CD4-positive, alpha-beta T cell treated with Interleukin-10 for 1 hour (primary cell): ENCODE results near the gene UBE3C.
A peak's percentile ranks its signal among the peaks of the same experiment; 100 is the strongest.
"Not testable (repeated sequence)": the region's sequence is repeated elsewhere in the genome, so short reads cannot be mapped to it uniquely, and the experiment has no call there.

Experiments
- DNase-seq: peaks from one replicate; pipeline ENCODE4 v3.0.0-alpha.2; 2020

The UBE3C gene

GRCh38 chr7:157241631-157242030, 102.9 kb downstream of the UBE3C start:
- DNase-seq = no peak

GRCh38 chr7:157244516-157245294, 106.0 kb downstream of the UBE3C start:
- no peak for DNase-seq

- no peak for DNase-seq
These were observed 107.3 kb downstream of the UBE3C start for GRCh38 chr7:157246052-157246451.

- no peak for DNase-seq
These were observed 109.9 kb downstream of the UBE3C start for GRCh38 chr7:157248659-157249058.

- peak; percentile 72 for DNase-seq
These were observed 112.0 kb downstream of the UBE3C start for GRCh38 chr7:157250605-157251228.

DNA sequence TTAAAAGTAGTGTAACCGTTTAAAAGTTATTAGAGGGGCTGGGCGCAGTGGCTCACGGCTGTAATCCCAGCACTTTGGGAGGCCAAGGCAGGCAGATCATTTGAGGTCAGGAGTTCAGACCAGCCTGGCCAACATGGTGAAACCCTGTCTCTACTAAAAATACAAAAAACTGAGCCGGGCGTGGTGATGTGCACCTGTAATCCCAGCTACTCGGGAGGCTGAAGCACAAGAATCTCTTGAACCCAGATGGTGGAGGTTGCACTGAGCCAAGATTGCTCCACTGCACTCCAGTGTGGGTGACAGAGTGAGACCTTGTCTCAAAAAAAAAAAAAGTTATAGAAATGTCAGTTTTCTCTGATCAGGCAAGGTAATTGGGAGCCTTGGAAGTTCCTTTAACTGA, 113.1 kb downstream of the UBE3C start:
- DNase-seq = not testable (repeated sequence)

- no peak for DNase-seq
These were observed 115.1 kb downstream of the UBE3C start for GRCh38 chr7:157253850-157254249.

- DNase-seq = not testable (repeated sequence)
These were observed 116.1 kb downstream of the UBE3C start for GRCh38 chr7:157254781-157255180.

GRCh38 chr7:157255201-157255606, 116.5 kb downstream of the UBE3C start:
- DNase-seq = no peak

GRCh38 chr7:157263156-157263555, 124.4 kb downstream of the UBE3C start:
- DNase-seq = no peak

DNA sequence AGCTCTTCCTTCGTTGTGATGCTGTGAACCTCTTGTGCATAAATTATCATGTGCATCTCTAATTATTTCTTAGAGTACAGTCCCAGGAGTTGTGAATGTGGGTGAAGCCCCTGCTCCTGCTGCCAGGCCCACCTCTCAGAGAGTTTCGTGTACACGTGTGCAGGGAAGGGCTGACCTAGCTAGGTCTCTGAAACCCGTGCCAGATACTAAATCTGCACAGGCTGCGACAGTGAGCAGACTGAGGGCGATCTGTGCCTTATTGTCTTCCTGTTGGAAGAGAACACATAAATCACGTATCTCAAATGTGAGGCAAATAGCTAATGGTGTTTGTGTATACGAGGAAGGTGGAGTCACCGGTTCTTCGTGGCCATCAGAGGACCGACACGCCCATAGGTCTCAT, 126.3 kb downstream of the UBE3C start:
- no peak for DNase-seq

DNA sequence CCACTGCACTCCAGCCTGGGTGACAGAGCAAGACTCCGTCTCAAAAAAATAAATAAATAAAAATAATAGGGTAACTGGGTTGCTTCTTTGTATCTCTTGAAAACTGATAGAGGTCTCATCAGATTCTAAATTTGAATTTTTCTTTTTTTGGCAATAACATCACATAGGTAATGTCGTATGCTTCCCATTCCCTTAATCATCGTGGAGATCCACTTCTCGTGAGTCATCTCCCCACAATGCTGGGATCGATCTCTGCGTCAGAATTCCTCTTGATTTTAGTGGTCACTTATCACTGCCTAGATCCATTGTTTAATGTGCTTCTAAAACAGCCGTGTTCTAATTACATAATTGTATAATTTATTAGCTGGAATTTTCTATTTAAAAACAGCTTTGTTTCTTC, 127.5 kb downstream of the UBE3C start:
- DNase-seq = no peak

DNA sequence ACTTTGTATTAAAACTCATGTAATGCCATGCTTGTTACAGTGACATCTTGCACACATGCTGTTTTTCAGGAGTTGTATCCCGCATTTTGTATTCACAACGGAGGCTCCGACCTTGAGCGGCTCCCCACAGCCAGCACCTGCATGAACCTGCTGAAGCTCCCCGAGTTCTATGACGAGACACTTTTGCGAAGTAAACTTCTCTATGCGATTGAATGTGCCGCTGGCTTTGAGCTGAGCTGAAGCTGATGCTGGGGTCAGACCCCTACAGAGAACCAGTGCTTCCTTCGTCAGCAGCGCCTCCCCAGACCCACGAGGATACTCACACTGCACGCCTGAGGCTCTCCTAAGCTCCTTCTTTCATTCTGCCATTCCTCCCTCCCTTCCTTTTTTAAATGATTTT, 128.8 kb downstream of the UBE3C start:
- no peak for DNase-seq

GRCh38 chr7:157267956-157268355, 129.2 kb downstream of the UBE3C start:
- no peak for DNase-seq

- DNase-seq = no peak
These were observed 129.8 kb downstream of the UBE3C start for GRCh38 chr7:157268540-157268939.

DNA sequence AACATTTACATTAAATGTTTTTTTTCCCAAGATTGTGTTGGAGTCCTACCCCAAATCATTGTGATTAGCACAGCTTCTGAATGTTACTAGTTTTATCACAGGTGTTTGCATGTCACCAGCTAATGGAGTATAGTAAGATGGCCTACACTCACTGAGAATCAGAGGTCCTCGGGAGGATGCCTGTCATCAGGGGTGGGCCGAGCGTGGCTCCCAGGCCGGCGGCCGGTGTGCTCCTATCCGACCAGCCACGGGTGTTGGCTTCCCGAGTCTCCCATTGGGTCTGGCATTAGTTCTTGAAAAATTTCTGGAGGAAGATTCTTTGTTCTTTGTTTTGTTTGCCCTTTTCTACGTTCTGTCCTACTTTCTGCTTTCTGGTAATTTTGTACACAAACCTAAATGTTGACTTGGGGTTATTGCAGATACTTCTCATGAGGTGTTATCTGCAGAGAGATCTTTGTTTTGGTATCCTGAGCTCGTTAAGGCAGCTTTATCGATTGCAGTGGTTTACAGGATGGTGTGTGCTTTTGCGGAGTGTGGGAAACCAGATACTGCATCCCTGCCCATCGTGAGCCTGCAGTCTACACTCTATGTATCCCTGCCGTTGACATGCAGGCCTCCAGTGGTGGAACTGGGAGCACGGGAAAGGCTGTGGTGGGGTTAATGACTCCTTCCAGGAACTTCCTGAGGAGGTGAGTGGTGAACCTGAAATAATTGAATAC, 130.8 kb downstream of the UBE3C start:
- DNase-seq = no peak

GRCh38 chr7:157270060-157270444, 131.3 kb downstream of the UBE3C start:
- DNase-seq = no peak

DNA sequence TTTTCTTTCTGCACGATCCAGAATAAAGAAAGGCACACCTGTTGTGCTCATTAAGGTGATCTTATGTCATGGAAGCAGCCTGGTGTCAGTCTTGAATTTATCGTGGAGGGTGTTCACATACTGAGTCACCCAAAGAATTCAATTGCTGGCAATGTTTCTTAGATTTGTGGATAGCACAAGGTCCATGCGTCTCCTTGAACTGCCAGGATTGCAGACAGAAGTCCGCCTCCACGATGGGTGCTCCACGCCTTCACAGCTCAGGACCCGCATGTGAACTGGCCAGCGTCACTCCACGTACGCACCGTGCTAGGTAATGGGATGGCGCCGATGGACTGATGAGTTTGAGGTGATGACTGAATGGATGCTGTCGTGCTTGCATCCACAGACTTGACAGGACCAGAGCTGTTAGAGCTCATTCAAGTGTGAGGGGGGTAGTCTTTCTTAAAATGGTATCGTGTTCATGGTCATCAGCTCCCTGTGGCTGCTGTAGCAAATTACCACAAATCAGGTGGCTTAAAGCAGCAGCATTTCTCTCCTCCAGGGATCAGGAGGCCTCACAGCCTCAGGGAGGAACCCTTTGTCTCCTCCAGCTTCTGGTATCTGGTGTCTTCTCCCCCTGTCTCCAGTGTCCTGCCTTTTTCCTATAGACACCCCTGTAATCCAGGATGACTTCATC, 132.7 kb downstream of the UBE3C start:
- DNase-seq = no peak

GRCh38 chr7:157271991-157272324, 133.2 kb downstream of the UBE3C start:
- DNase-seq = no peak

- DNase-seq = no peak
These were observed 133.9 kb downstream of the UBE3C start for GRCh38 chr7:157272351-157273207.

DNA sequence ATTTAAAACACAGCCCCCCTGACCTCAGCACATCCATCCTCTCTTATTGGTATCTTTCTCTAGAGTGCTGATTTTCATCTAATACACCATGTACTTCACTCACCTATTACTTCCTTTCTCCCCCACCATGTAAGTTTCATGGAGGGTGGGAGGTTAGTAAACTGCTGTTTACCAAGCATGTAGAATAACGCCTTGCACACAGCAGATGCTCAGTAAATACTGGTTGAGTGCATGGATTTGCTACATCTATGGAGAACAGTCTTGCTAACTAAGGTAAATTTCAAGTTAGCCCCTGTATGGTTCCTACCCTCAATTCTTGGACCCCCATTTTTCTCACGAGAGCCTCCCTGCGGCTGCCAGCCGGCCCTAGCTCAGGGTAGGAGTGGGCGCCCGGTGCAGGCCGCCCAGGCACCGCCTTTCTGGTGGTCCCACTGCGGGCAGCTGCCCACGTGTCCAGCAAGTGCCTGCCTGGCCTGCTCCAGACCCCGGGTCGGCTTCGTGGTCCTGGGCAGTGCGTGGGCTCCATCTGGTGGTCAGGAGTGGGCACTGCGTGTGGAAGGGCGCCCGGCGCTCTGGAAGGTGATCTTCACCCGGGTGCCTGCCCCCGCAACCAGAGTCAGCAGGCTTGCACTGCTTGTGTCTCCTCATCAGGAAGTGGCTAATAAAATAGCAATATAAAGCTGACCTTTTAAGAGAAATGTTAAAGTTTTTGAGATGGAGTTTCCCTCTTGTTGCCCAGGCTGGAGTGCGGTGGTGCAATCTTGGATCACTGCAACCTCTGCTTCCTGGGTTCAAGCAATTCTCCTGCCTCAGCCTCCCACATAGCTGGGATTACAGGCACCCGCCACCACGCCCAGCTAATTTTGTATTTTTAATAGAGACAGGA, 134.7 kb downstream of the UBE3C start:
- peak; percentile 68 for DNase-seq
